WI38 (cell line): ENCODE results near the gene GOLPH3.

Source experiments
- H3K4me3 ChIP-seq: 2 replicates; pipeline ENCODE4 v1.5.1; 2011; ENCODE audit warnings: low read depth, mild to moderate bottlenecking, control low read depth, low read length
- CTCF ChIP-seq: IDR thresholded peaks from 2 replicates; pipeline ENCODE4 v1.5.1; 2012; ENCODE audit warnings: low read depth, mild to moderate bottlenecking, control low read depth, low read length

The GOLPH3 gene

GRCh38 chr5:32135086-32135485 lies 39.0 kb downstream of the GOLPH3 start:
- TF ChIP-seq CTCF, result no peak

GRCh38 chr5:32132757-32133156 lies 41.4 kb downstream of the GOLPH3 start:
- TF ChIP-seq CTCF, result no peak
- no peak overlapping the region for H3K4me3 ChIP-seq

More at GRCh38 chr5:32135086-32135485, 39.0 kb downstream of the GOLPH3 start:
- H3K4me3 ChIP-seq, result no peak overlapping the region

GRCh38 chr5:32131604-32132003 lies 42.5 kb downstream of the GOLPH3 start:
- no peak overlapping the region for H3K4me3 ChIP-seq
- no peak for TF ChIP-seq CTCF

GRCh38 chr5:32130865-32131264 lies 43.3 kb downstream of the GOLPH3 start:
- TF ChIP-seq CTCF, result no peak
- no peak overlapping the region for H3K4me3 ChIP-seq

- TF ChIP-seq CTCF, result no peak
- H3K4me3 ChIP-seq, result no peak overlapping the region
These were observed 45.0 kb downstream of the GOLPH3 start for GRCh38 chr5:32129074-32129598.

GRCh38 chr5:32127711-32128110 lies 46.4 kb downstream of the GOLPH3 start:
- no peak for TF ChIP-seq CTCF
- H3K4me3 ChIP-seq, result no peak overlapping the region

- TF ChIP-seq CTCF, result no peak
- no peak overlapping the region for H3K4me3 ChIP-seq
These were observed 47.4 kb downstream of the GOLPH3 start for GRCh38 chr5:32126691-32127090.
